Heart right ventricle (tissue), 16 donors: ENCODE results near the gene REG3G. TPM values are rescaled to one million over a fixed set of nuclear protein-coding genes. Genes with fewer than 3 reads are reported as not detected.

ENCODE experiments used
- ATAC-seq, 8 donors: fragments of 200-7000 bp; cut with Tn5 transposase; one replicate each; pipeline ENCODE4 v1.9.1; 2020; ENCODE audit warnings: mild to moderate bottlenecking in 8 of 8, moderate library complexity in 8 of 8, moderate number of reproducible peaks in 1 of 8
- DNase-seq, 2 donors: peaks; one replicate each; pipeline ENCODE4 v3.0.0-alpha.2; 2020
- H3K27ac ChIP-seq, 10 donors: fragments of 200-600 bp; sonication (generic) in 2 of 10; one replicate each; pipeline versions ENCODE4 v1.5.0 to v1.8.0; 2020 to 2022; ENCODE audit warnings: mild to moderate bottlenecking in 3 of 10
- H3K27me3 ChIP-seq, 7 donors: fragments of 200-600 bp; one replicate each; pipeline ENCODE4 v1.8.0; 2021 to 2022; ENCODE audit warnings: mild to moderate bottlenecking in 2 of 7
- H3K36me3 ChIP-seq, 9 donors: fragments of 200-600 bp; sonication (generic) in 1 of 9; one replicate each; pipeline versions ENCODE4 v1.5.0 to v1.8.0; 2020 to 2022; ENCODE audit warnings: mild to moderate bottlenecking in 2 of 9
- H3K4me1 ChIP-seq, 9 donors: fragments of 200-600 bp; sonication (generic) in 1 of 9; one replicate each; pipeline versions ENCODE4 v1.5.0 to v1.8.0; 2020 to 2022; ENCODE audit warnings: mild to moderate bottlenecking in 4 of 9
- H3K4me3 ChIP-seq, 10 donors: fragments of 200-600 bp; sonication (generic) in 2 of 10; one replicate each; pipeline versions ENCODE4 v1.5.0 to v1.8.0; 2020 to 2022; ENCODE audit warnings: mild to moderate bottlenecking in 7 of 10, moderate library complexity in 2 of 10
- H3K9me3 ChIP-seq, 11 donors: fragments of 200-600 bp in 10 of 11; sonication (generic) in 2 of 11; one replicate each; pipeline versions ENCODE4 v1.5.0 to v1.8.0; 2013 to 2022; ENCODE audit warnings: mild to moderate bottlenecking in 2 of 11, control low read depth in 1 of 11, moderate library complexity in 1 of 11
- WGBS, 2 donors: extraction: QIAGEN DNeasy Blood & Tissue Kit; methylation state at CpG; one replicate each; pipeline ENCODE4 v1.1.7; 2013; ENCODE audit warnings: inconsistent platforms in 1 of 2; 5-methylcytosine and 5-hydroxymethylcytosine counted together
- intact Hi-C, 10 donors: fragments of 100-400 bp; cut with DNase I; formaldehyde crosslinking; loops; one replicate each; pipeline versions ENCODE4 v1.11.1 to v1.14.2; 2022
- polyA plus RNA-seq, 2 donors: library from polyadenylated mRNA; stranded (reverse); fragments of 200-250 nt; gene quantifications; one replicate each; pipeline ENCODE4 v1.2.3, GENCODE V29; 2013
- total RNA-seq, 10 donors: library from RNA; stranded (reverse); fragmentation: NEBNext Ultra II Directional in 3 of 10; extraction: Animal tissue kit (Norgen Biotek cat#: 25700) in 3 of 10; gene quantifications; one replicate each; pipeline versions ENCODE4 v1.2.1 to v1.2.4, GENCODE V29; 2021 to 2023
- TF ChIP-seq, protein P1 (sequence below), 9 donors: fragments of 200-600 bp; sonication (generic) in 2 of 9; IDR thresholded peaks; one replicate each; pipeline versions ENCODE4 v1.5.0 to v1.8.0; 2021 to 2022; ENCODE audit warnings: antibody characterized with exemption in 9 of 9, mild to moderate bottlenecking in 5 of 9, moderate library complexity in 1 of 9
- donor health status: Arrhythmogenic right ventricular cardiomyopathy.
- donor health status: ischemic (EF 13 %, LVEDD 7.1; RV severe dilation, severe dysfunction).
- donor health status: healthy with polysubstance abuse.
- donor health status: DM: no; HTN: yes; CAD: no.
- donor health status: DM: no; HTN: no; CAD: no.
- donor health status: ischemic (EF 25% LVEDD 6.9; RV normal size, moderate dysfunction).
- donor health status: ischemic (EF 25% LVEDD 5.7; RV mildly dilated, moderate dysfunction).
- donor health status: healthy.
- donor health status: DM: yes; HTN: yes; CAD: no.
- donor health status: Ischemic cardiomyopathy.
- donor health status: ischemic (EF 35%, LVEDD 5.7; RV mildly dilated, moderate dysfunction).
- donor health status: nonischemic (EF 11% LVEDD 7.7; RV severe dilation, severe dysfunction).
- donor health status: DM: yes; HTN: yes; CAD: no.
- donor health status: PGD.
- donor health status: ischemic (EF 29% LVEDD 5.4; RV normal size, mild dysfunction).
- donor health status: nonischemic (EF 23%, LVEDD 6.1; RV moderate dilation, normal function).

Gene REG3G
- total and polyA plus RNA-seq, 12 donors, result 0.06 to 0.35 TPM; not detected in 10

DNA sequence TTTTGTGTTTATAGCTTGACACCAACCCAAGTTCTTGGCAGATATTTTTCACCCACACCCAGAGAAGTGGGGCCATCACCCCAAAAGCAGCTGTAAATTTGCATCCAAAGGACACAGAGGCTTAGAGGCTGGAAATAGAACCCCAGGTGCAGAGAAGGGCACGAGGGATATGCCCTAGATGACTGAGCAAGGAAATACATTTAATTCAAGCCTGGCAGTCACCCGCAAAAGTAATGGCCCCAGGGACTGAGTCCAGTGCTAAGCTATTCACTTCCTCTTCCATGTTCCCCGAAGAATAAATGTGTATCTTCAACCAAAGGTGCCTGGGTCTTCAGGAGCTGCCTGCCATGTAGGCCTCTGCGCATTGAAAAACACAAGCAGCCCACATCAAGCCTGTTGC is 14.0 kb upstream of the REG3G start:
- DNase-seq (no peak), ATAC-seq (no peak)
- no peak overlapping the region for H3K4me3 ChIP-seq
- intact Hi-C loops, result no loop called here
- WGBS, 2 donors, result 77% methylated on average over 4 of the region's 4 CpGs
- no peaks in the 10 kb centered on the region for H3K4me1 ChIP-seq
- H3K27ac ChIP-seq, result no peak overlapping the region
- no peaks in the 10 kb centered on the region for H3K9me3 ChIP-seq
- H3K36me3 ChIP-seq, result no peaks in the 10 kb centered on the region
- peaks cover 0 to 2% (median 0%) of the 10 kb centered on the region in 7 donors for H3K27me3 ChIP-seq
- TF ChIP-seq, protein P1, sequence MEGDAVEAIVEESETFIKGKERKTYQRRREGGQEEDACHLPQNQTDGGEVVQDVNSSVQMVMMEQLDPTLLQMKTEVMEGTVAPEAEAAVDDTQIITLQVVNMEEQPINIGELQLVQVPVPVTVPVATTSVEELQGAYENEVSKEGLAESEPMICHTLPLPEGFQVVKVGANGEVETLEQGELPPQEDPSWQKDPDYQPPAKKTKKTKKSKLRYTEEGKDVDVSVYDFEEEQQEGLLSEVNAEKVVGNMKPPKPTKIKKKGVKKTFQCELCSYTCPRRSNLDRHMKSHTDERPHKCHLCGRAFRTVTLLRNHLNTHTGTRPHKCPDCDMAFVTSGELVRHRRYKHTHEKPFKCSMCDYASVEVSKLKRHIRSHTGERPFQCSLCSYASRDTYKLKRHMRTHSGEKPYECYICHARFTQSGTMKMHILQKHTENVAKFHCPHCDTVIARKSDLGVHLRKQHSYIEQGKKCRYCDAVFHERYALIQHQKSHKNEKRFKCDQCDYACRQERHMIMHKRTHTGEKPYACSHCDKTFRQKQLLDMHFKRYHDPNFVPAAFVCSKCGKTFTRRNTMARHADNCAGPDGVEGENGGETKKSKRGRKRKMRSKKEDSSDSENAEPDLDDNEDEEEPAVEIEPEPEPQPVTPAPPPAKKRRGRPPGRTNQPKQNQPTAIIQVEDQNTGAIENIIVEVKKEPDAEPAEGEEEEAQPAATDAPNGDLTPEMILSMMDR (IDR thresholded peaks at IDR 0.05), result no peak

GRCh38 chr2:79013629-79014028 is 11.9 kb upstream of the REG3G start:
- Histone ChIP-seq H3K27me3 (no peaks in the 10 kb centered on the region), H3K36me3 (no peaks in the 10 kb centered on the region), H3K4me1 (no peaks in the 10 kb centered on the region), H3K27ac (no peak overlapping the region), H3K9me3 (no peaks in the 10 kb centered on the region), H3K4me3 (no peak overlapping the region)
- intact Hi-C loops, result no loop called here
- no peak for ATAC-seq
- 55 to 57% methylated on average over 6 of the region's 6 CpGs for WGBS, 2 donors
- no peak for DNase-seq
- TF ChIP-seq, protein P1 (IDR thresholded peaks at IDR 0.05), result no peak

DNA sequence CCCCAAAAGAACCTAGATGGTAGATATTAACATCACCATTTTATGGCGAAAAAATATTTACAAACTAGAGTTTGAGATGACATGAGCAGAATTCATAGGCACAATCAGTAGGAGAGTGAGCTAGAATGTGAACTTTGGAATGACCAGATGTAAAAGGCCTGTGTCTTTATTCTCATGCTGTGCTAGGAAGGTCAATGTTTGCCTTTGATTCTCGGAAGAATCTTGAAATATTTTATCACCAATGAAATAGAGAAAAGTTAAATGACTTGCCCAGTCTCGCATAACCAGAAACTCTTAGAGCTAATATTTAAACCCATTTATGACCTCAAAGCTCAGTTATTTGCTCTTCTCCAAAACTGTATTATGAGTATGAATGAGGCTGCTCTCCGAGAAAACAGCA is 9.2 kb upstream of the REG3G start:
- 87 to 93% methylated on average over 4 of the region's 4 CpGs for WGBS, 2 donors
- no peaks in the 10 kb centered on the region for H3K9me3 ChIP-seq
- DNase-seq, result no peak

DNA sequence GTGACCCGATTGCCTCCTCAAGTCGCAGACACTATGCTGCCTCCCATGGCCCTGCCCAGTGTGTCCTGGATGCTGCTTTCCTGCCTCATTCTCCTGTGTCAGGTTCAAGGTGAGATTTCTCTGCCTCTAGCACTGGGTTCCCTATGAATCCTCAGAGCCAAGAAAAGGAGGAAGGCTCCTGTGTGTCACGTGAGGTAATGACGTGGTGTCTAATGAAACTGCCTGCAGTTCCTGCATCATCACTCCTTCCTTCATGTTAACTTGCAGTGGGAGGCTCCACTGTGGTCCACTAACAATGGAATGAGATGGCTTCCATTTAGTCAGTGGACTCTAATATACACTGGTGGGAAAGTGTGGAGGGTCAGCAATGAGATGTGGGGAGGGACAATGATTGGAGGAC is 559 bp downstream of the REG3G start:
- peaks cover 0 to 11% (median 0%) of the 10 kb centered on the region in 11 donors for H3K9me3 ChIP-seq
- intact Hi-C loops, result no loop called here
- DNase-seq (no peak), ATAC-seq (no peak)
- TF ChIP-seq, protein P1 (IDR thresholded peaks at IDR 0.05), result no peak
- 72 to 75% methylated on average over 4 of the region's 4 CpGs for WGBS, 2 donors
- H3K27me3 ChIP-seq, result peaks cover 0 to 6% (median 0%) of the 10 kb centered on the region in 7 donors
- no peak overlapping the region for H3K4me3 ChIP-seq
- H3K27ac ChIP-seq, result no peak overlapping the region
- no peaks in the 10 kb centered on the region for H3K4me1 ChIP-seq
- H3K36me3 ChIP-seq, result no peaks in the 10 kb centered on the region

More for the DNA sequence above, 9.2 kb upstream of the REG3G start:
- no peak for ATAC-seq
- Histone ChIP-seq H3K36me3 (no peaks in the 10 kb centered on the region), H3K4me1 (no peaks in the 10 kb centered on the region), H3K27me3 (no peaks in the 10 kb centered on the region), H3K4me3 (no peak overlapping the region), H3K27ac (no peak overlapping the region)
- TF ChIP-seq, protein P1 (IDR thresholded peaks at IDR 0.05), result no peak
- intact Hi-C loops, result no loop called here
